Stimulated activated CD8-positive, alpha-beta memory T cell treated with anti-CD3 and anti-CD28 coated beads, Interleukin-7, amount 100 ng/mL, for 24 hours (primary cell): ENCODE measurements around the gene SPATA2L.

Source experiments
- DNase-seq: peaks from one replicate; pipeline ENCODE4 v3.0.0-alpha.2; 2020; ENCODE audit warnings: low read depth

SPATA2L gene

DNA sequence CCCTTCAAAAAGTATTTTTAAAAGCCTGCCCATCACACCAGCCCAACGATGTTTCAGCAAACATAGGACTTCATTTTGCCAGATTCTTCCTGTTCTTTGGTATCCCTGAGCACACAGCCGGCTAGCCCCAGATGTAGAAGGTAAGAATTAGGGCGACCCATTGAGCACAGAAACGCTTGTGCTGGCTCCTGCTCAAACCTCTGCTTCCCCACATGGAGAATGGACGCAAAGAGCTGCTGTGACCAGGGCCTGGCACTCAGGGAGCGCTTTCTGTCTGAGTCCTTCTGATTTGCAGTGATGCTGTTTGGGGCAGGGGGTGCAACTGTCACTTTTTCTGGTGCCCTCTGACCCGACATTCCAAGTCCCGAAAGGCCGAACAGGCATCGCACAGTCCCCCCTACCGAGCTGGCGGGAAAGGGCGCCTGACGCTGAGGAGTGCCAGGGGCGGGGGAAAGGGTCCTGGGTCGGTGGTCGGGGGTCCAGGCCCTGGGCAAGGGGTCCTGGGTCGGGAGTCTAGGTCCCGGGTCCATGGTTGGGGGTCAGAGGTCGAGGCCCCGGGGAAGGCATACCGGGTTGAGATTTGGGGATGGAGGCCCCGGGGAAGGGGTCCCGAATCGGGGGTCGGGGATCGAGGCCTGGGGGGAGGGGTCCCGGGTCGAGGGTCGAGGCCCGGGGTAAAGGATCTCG is 44.9 kb downstream of the SPATA2L start:
- no peak for DNase-seq

DNA sequence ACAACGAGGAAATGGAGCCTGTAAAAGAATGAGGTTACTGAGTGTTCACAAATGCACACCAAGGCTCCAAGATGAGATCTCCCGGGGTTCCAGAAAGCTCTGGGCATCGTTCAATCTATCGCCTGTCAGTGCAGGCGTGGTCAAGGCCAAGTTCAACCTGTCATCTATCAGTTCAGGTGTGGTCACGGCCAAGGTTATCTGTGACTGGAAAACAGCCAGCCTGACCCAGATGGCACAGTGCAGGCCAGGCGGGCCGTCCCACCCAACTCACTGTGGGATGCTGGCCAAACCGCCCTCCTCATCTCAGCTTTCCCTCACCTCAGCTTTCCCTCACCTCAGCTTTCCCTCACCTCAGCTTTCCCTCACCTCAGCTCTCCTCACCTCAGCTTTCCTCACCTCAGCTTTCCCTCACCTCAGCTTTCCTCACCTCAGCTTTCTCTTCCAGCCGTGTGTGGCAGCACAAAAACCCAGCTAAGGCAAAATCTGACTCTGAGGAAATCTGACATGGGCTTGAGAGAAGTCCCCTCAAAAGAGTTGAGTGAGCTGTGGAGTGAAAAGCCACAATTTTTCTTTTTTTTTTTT is 46.4 kb downstream of the SPATA2L start:
- no peak for DNase-seq

DNA sequence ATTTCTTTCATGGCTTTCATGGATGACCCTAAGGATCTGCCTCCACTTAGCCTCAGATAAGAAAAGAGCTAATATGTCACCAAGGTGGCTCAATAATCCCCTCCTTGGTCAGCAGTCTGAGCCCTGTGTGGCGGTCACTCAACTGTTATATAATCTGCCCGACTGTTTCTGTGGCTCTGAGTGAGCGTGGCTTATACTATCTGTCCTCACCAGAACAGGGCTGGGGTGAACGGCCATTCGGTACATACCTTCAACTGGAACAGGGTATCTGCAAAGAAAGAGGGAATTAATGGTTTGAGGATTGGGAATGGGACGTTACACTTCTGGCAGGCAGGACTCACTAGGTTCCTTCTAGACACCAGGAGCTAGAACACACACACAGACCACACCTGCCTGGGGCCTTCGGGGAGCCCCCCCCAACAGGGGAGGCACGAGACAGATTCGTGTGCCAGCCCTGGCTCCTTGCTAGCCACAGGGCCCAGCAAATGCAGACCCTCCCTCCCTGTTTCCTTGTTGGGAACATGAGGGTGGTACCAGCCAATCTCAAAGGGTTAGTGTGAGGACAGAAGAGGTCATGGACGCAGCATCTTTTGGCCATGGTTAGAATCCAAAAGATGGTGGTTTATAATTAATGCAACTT is 47.7 kb downstream of the SPATA2L start:
- DNase-seq: no peak

DNA sequence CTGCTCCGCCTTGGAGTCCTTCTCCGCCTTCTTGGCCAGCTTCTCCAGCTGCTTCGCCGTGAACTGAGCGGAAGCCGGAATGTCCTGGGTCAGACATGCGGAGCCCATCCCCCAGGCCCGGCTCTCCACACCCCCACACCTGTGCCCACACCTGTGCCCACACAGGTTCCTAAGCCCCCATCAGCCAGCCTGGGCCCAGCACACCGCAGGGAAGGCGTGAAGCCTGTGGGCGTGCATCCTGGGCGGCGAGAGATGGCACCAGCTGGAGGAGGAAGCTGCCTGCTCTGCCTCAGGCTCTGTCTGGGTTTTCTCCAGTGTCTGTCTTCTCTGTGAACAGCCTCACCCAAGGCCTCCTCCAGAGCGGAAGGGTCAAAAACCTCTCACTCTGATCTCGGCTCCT is 49.9 kb downstream of the SPATA2L start:
- DNase-seq: no peak

DNA sequence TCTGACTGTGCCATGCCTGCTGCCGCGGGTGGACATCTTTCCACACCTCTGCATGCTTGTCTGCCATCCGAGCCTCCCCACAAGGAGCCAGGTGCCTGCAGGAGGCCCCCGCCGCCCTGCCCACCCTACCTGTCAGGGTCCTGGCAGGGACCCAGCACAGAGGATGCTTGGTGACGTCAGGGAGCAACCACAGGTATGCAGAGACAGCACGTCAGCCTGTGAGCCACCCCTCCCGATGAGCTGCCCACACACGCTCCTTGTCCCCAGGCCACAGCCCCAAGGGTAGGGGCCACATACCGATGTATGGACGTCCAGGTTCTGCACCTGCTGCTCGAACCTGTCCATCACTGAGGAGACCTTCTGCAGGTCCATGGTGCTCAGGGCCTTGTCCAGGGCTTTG is 54.6 kb downstream of the SPATA2L start:
- DNase-seq: no peak
